Memory B cell (primary cell): ENCODE results near the gene MRPS26.

ENCODE experiments used
- ATAC-seq: fragments of 150-1000 bp; cut with Tn5 transposase; 2 replicates; pipeline ENCODE4 v1.10.0; 2021; ENCODE audit warnings: low read depth, mild to moderate bottlenecking, moderate library complexity
- DNase-seq, 2 donors: peaks; one replicate each; pipeline ENCODE4 v3.0.0; 2022; ENCODE audit warnings: low spot score in 2 of 2
- H3K27ac Mint-ChIP-seq: one replicate; pipeline ENCODE4 v1.8.0; 2022; ENCODE audit warnings: mild to moderate bottlenecking, moderate library complexity, mixed read lengths
- H3K27me3 Mint-ChIP-seq: one replicate; pipeline ENCODE4 v1.8.0; 2022; ENCODE audit warnings: mixed read lengths
- H3K36me3 Mint-ChIP-seq: one replicate; pipeline ENCODE4 v1.8.0; 2022; ENCODE audit warnings: mild to moderate bottlenecking, mixed read lengths
- H3K4me1 Mint-ChIP-seq: one replicate; pipeline ENCODE4 v1.8.0; 2022; ENCODE audit warnings: mixed read lengths
- H3K4me3 Mint-ChIP-seq: one replicate; pipeline ENCODE4 v1.8.0; 2022; ENCODE audit warnings: mild to moderate bottlenecking, moderate library complexity, mixed read lengths
- H3K9me3 Mint-ChIP-seq: one replicate; pipeline ENCODE4 v1.8.0; 2022; ENCODE audit warnings: mixed read lengths

MRPS26 gene

DNA sequence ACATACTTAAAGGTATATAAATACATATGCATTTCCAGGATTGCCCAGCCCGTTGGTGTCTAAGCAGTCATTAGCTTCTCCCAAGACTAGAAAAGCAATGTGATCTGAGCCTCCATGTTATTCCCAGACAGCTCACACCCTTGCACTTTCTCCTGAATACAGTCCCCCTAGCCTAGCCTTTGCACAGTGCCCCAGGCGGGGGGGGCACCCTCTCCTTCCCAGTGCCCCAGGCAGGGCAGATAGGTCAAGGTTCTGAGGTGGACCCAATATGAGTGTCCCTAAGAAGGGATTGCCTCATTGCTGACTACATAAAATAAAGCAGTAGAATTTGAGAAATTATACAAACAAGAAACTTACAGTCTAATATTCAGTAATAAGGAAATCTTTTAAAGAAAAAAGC lies 17.9 kb upstream of the MRPS26 start:
- peaks cover 28% of the 10 kb centered on the region for H3K36me3 Mint-ChIP-seq
- H3K27me3 Mint-ChIP-seq = no peaks in the 10 kb centered on the region
- H3K4me1 Mint-ChIP-seq = no peaks in the 10 kb centered on the region
- ATAC-seq (no peak), DNase-seq (no peak)
- no peak overlapping the region for H3K4me3 Mint-ChIP-seq
- no peak overlapping the region for H3K27ac Mint-ChIP-seq
- H3K9me3 Mint-ChIP-seq = no peaks in the 10 kb centered on the region

DNA sequence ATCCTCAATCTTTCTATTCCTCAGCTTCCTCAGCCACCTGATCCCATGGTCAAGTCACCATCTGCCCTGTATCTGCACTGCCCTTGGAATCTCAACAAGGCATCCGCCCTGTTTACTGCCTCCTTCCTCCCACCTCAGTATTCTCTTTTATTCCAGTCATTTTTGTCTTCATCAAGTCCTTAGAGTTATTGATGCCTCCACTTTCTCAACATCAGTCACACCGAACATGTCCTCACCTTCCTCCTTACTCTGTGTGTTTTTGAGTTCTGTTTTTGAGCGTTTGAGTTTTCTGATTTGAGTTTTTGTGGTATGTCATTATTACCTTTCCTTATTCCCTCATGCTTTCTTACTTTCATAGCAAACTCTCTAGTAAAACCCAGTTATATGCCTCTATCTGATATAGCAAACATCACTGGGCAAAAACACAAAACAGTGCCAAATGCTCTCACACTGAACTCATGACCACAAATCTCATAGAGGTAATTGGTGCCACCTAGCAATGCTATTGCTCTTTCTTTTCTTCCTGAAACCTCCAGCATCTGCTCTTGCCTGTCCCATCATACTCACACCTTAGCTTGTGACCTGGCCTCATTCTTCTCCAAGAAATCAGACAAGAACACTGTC lies 14.2 kb upstream of the MRPS26 start:
- DNase-seq = no peak
- Mint-ChIP-seq H3K36me3 (peaks cover 29% of the 10 kb centered on the region), H3K4me1 (no peaks in the 10 kb centered on the region), H3K4me3 (no peak overlapping the region), H3K27ac (no peak overlapping the region), H3K9me3 (no peaks in the 10 kb centered on the region), H3K27me3 (no peaks in the 10 kb centered on the region)
- ATAC-seq = no peak

DNA sequence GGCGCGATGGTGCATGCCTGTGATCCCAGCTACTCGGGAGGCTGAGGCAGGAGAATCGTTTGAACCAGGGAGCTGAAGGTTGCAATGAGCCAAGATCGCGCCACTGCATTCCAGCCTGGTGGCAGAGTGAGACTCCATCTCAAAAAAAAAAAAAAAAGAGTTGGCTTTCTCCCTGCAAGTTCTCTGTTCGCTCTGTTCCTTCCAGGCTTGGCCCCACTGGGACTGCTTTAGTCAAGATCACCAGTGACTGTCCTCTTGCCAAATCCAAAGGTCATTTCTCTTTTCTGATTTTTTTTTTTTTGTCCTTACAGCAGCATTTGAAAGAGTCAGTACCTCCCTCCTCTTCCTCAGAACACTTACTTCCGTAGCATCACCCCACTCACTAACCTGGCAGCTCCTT lies 13.2 kb upstream of the MRPS26 start:
- Mint-ChIP-seq H3K27me3 (no peaks in the 10 kb centered on the region), H3K9me3 (no peaks in the 10 kb centered on the region), H3K4me3 (no peak overlapping the region), H3K36me3 (peaks cover 22% of the 10 kb centered on the region), H3K27ac (no peak overlapping the region), H3K4me1 (no peaks in the 10 kb centered on the region)
- ATAC-seq (no peak), DNase-seq (no peak)

DNA sequence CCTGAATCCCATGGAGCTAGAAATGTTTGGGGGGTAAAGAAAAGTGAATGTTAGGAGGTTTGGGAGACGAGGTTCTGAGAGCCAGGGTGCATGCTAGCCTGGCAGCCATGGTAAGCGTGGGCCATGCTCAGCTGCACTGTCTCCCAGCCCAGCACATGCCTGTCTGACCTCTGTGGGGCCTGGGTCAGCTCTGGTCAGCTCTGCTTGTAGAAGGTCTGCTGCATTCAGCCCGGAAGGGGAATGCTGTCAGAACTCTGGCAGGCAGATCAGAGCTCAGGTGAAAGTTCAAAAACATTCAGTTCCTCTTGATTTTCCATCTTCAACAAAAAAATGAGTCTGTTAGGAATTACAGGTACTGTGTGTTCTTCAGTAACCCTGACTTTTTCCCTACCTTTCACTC lies 8.2 kb upstream of the MRPS26 start:
- no peak for DNase-seq
- no peaks in the 10 kb centered on the region for H3K27me3 Mint-ChIP-seq
- ATAC-seq = no peak
- H3K9me3 Mint-ChIP-seq = no peaks in the 10 kb centered on the region
- no peaks in the 10 kb centered on the region for H3K4me1 Mint-ChIP-seq
- peaks cover 31% of the 10 kb centered on the region for H3K36me3 Mint-ChIP-seq
- H3K27ac Mint-ChIP-seq = no peak overlapping the region
- H3K4me3 Mint-ChIP-seq = no peak overlapping the region

DNA sequence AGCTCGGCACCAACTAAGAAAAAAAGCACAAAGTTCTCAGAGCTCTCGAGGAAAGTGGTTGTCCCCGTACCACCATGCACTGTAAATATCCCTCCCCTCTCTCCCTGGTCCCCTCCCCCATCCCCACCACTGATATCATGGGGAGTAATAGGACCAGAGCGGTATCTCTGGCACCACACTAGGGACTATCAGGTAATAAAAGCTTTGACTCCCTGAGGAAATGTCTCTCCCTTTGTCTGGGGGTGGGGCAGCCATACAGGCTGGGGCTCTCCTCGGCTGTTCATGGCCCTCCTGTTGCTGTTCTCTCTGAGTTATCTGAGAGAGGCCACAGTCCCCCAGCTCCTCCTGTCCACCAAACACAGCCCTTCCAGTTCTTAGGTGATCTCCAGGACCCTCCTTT lies 7.4 kb upstream of the MRPS26 start:
- Mint-ChIP-seq H3K27ac (peak overlapping the region; percentile 16), H3K27me3 (no peaks in the 10 kb centered on the region), H3K4me3 (no peak overlapping the region), H3K9me3 (no peaks in the 10 kb centered on the region), H3K36me3 (peaks cover 31% of the 10 kb centered on the region), H3K4me1 (no peaks in the 10 kb centered on the region)
- ATAC-seq = no peak
- DNase-seq = no peak

DNA sequence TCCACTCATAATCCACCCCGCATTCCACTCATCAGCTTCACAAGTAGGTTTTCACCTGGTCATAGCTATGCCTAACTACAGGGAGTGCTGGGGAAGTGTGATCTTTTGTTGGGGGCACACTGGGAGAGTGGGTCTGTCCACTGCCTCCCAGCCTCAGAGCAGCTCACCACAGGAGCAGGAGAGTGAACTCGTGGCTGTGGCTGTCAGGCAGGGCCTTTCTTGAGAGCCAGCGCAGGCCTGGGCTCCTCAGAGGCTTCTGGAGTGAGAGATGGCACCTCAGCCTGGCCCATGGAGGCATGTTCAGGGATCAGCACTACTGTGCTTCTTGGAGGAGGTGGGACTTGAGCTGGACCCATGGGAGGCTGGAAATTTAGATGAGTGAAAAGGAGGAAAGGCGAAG lies 6.4 kb upstream of the MRPS26 start:
- DNase-seq (no peak), ATAC-seq (no peak)
- H3K27ac Mint-ChIP-seq = no peak overlapping the region
- no peak overlapping the region for H3K4me3 Mint-ChIP-seq
- H3K4me1 Mint-ChIP-seq = no peaks in the 10 kb centered on the region
- no peaks in the 10 kb centered on the region for H3K27me3 Mint-ChIP-seq
- H3K9me3 Mint-ChIP-seq = no peaks in the 10 kb centered on the region
- peaks cover 31% of the 10 kb centered on the region for H3K36me3 Mint-ChIP-seq

DNA sequence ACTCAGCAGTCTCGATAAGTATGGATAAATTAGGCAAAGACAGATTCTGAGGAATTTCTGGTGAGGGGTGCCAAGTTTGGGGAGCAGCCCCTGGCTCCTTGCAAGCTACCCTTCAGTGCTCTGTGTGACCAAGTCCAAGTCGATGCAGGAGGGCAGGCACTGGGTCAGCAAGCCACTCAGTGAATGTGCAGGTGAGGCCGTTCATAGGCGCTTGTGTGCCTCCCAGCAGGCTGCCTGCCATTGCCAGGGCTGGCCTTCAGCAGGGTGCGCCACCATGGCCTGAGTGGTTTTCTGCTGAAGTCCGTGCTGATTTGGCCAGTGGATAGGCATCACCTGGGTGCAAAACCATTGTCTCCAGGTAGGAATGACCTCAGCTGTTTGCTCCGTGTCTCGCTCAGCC lies 5.8 kb upstream of the MRPS26 start:
- peaks cover 26% of the 10 kb centered on the region for H3K36me3 Mint-ChIP-seq
- H3K4me1 Mint-ChIP-seq = peaks cover 2% of the 10 kb centered on the region

DNA sequence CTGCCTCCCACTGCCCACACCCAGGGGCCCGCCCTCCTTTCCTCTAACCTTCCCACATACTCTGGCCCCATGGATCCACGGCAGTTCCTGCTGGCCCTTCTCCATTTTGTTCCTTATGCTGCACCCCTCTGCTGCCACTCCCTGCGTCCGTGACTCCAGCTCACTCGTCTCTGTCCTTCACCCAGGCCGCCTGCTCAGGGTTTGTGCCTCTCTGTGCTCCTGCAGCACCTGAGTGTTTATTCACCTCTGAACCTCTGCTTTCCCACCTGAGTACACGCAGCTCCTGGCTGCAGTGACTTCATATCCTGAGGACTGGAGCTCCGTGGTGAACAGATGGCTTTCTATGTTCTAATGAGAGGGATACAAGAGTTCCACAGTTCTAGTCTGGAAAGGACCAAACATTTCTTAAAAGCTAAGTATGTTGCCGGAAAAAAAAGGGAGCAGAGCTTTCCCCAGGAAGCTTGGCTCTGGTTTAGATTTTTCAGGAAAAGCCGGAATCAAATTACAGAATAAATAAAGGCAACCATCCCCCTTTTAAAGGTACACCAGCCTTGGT lies 3.9 kb upstream of the MRPS26 start:
- peaks cover 17% of the 10 kb centered on the region for H3K36me3 Mint-ChIP-seq
- peak overlapping the region; percentile 74 for H3K27ac Mint-ChIP-seq
- no peak overlapping the region for H3K4me3 Mint-ChIP-seq
- ATAC-seq (no peak), DNase-seq (no peak)
- no peaks in the 10 kb centered on the region for H3K27me3 Mint-ChIP-seq
- H3K4me1 Mint-ChIP-seq = peaks cover 10% of the 10 kb centered on the region
- H3K9me3 Mint-ChIP-seq = no peaks in the 10 kb centered on the region

More for the DNA sequence above, 5.8 kb upstream of the MRPS26 start:
- no peaks in the 10 kb centered on the region for H3K27me3 Mint-ChIP-seq
- no peaks in the 10 kb centered on the region for H3K9me3 Mint-ChIP-seq
- ATAC-seq (no peak), DNase-seq (no peak)
- H3K4me3 Mint-ChIP-seq = no peak overlapping the region
- H3K27ac Mint-ChIP-seq = no peak overlapping the region

DNA sequence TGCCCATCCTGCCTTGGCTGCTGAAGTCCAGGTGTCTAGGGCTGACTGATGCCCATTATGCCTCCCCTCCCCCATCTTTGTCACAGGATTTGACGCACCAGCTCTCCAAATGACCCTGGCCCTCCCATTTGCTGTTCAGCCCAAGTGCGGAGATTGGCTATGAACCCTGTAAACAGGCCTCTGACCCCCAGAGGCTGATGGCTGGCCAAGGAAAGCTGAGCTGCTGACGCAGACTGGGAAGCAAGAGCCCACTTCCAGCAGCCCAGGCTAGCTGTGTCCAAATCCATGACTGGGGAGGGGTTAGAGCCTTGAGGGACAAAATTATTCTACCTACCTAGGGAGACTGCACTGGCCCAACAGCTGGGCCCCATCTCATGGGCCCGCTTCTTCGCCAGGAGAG lies 3.2 kb upstream of the MRPS26 start:
- no peaks in the 10 kb centered on the region for H3K9me3 Mint-ChIP-seq
- ATAC-seq = no peak
- no peaks in the 10 kb centered on the region for H3K27me3 Mint-ChIP-seq
- H3K4me3 Mint-ChIP-seq = no peak overlapping the region
- DNase-seq = no peak
- H3K27ac Mint-ChIP-seq = peak overlapping the region; percentile 74
- H3K4me1 Mint-ChIP-seq = peaks cover 11% of the 10 kb centered on the region
- H3K36me3 Mint-ChIP-seq = peaks cover 19% of the 10 kb centered on the region

DNA sequence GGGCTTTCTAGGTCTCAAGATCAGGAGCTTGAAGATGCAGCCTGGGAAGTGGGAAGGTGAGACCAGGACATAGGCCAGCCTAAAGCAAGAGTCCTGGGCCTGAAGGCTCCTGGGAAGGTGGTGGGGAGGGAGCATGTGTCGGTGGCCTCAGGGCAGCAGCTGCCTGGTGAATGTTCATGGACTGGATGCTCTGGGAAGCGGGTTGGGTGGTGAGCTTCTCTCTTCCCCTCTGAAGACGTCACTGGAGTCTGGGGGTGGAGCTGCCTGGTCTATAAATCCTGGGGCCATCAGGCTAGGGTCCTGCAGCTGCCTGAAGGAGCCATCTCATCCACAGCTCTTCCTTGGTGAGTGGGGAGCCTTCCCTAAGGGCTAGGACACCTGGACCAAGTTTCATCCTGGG lies 2.5 kb upstream of the MRPS26 start, which contains the start of gene GNRH2:
GNRH2 (plus strand) TSS at position 301 of the 400 bp plus-strand sequence. CDS start 793 bp downstream, outside the sequence.
- Mint-ChIP-seq H3K4me1 (peaks cover 11% of the 10 kb centered on the region), H3K36me3 (peaks cover 18% of the 10 kb centered on the region), H3K4me3 (peak within 1 kb of the TSS; percentile 48), H3K9me3 (no peaks in the 10 kb centered on the region), H3K27ac (peak within 1 kb of the TSS; percentile 74), H3K27me3 (no peaks in the 10 kb centered on the region)
- DNase-seq (no peak), ATAC-seq (no peak)

DNA sequence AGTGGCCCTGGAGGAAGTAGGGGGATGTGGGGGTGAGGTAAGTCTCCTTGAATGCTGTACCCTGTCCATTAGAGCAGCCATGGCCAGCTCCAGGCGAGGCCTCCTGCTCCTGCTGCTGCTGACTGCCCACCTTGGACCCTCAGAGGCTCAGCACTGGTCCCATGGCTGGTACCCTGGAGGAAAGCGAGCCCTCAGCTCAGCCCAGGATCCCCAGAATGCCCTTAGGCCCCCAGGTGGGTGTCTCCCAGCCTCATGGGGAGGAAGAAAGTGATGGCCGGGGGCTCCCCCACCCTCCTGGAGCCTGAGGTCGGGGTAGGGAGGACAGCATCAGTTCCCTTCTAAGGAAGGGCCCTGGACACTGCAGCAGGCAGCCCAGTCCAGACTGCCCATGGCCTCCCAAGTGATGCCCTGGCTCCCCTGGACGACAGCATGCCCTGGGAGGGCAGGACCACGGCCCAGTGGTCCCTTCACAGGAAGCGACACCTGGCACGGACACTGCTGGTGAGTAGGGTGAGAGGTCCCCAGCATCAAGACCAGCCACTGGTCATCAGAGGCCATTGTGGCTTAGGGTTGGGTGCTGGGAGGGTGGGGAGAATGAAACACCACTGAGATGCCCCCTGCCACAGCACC lies 1.4 kb upstream of the MRPS26 start:
- H3K27me3 Mint-ChIP-seq = no peaks in the 10 kb centered on the region
- peak overlapping the region; percentile 48 for H3K4me3 Mint-ChIP-seq
- no peak for DNase-seq
- peak overlapping the region; percentile 19 for H3K27ac Mint-ChIP-seq
- no peak for ATAC-seq
- H3K4me1 Mint-ChIP-seq = peaks cover 11% of the 10 kb centered on the region
- peaks cover 13% of the 10 kb centered on the region for H3K36me3 Mint-ChIP-seq
- no peaks in the 10 kb centered on the region for H3K9me3 Mint-ChIP-seq

DNA sequence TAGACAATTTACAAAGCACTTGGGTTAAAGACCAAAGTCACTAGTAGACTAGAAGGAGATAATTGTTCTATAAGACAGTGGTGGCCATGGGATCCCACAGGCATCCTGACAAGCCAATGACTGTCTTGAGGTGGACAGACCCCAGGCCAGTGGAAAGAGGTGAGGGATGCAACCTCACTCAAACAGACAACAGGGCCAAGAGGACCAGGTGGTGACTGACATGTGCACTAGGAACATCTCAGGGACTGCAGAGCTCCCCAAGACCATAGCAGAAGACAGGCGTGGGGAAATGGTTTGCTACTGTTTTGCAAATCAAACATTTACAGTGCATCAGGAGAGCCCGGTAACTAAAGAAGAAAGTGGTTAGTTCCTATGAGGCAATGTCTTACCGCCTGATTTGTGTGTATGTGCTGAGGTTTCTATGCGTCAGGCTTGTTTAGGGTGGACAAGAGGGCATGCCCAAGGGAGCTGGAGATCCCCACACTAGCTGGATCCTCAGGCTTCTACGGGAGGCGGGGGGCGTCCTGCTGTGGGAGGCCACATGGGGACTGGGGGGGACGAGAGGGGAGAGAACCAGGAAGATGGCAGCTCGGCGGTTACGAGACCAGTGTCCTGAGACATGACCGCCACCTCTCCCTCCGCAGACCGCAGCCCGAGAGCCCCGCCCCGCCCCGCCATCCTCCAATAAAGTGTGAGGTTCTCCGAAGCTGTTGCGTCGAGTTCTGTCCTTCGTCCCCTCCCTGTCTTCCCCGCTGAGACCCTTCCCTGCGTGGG lies 623 bp upstream of the MRPS26 start:
- Mint-ChIP-seq H3K4me3 (peak overlapping the region; percentile 89), H3K27me3 (no peaks in the 10 kb centered on the region), H3K4me1 (peaks cover 11% of the 10 kb centered on the region), H3K36me3 (peaks cover 13% of the 10 kb centered on the region), H3K27ac (peak overlapping the region; percentile 89), H3K9me3 (no peaks in the 10 kb centered on the region)
- ATAC-seq = peak; percentile 57
- DNase-seq = peak in 1 of 2 donors; percentile 37

DNA sequence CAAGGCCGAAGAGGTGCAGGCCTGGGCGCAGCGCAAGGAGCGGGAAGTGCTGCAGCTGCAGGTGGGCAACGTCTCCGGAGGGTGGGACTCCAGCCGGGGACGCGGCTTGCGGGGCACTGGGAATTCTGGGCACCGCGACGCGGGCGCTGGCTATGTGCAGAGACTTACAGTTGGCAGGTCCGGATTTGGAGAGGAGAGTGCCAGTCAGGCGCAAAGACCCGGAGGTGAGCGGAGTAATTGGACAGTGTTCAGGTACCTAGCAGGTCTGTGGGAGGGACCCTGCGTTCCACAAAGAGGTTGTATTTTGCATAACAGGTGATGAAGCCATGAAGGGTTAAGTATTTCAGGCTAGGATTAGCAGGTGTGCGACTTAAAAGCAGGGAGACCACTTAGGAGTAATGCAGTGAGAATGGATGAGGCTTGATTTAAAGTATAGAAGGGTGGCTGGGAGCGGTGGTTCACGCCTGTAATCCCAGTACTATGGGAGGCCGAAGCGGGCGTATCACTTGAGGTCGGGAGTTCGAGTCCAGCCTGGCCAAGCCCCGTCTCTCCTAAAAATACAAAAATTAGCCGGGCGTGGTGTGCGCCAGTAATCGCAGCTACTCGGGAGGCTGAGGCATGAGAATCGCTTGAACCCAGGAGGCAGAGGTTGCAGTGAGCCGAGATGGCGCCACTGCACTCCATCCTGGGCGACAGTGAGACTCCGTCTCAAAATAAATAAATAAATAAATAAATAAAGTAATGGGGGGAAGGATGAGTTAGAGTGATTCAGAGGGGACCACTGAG lies 1.0 kb downstream of the MRPS26 start:
- peak overlapping the region; percentile 89 for H3K27ac Mint-ChIP-seq
- no peaks in the 10 kb centered on the region for H3K9me3 Mint-ChIP-seq
- H3K4me1 Mint-ChIP-seq = peaks cover 11% of the 10 kb centered on the region
- DNase-seq (no peak), ATAC-seq (no peak)
- H3K27me3 Mint-ChIP-seq = no peaks in the 10 kb centered on the region
- peak overlapping the region; percentile 89 for H3K4me3 Mint-ChIP-seq
- peaks cover 7% of the 10 kb centered on the region for H3K36me3 Mint-ChIP-seq
